SK-N-SH (cell line): ENCODE results near the gene CHSY1. TPM values are rescaled to one million over a fixed set of nuclear protein-coding genes. Genes with fewer than 3 reads are reported as not detected.

Source experiments
- CTCF ChIA-PET: fragments of 300-600, 350-600 bp; formaldehyde crosslinking; extraction: SDS; loops from one replicate; lab custom pipeline; 2021; lab: Yijun Ruan, JAX
- POLR2A ChIA-PET: fragments of 350-600 bp; sonication (Branson Sonifier 250); formaldehyde crosslinking; extraction: SDS; loops from one replicate; lab custom pipeline; 2020; ENCODE audit warnings: antibody characterized with exemption, inconsistent platforms; lab: Yijun Ruan, JAX
- DNase-seq: peaks from one replicate; pipeline ENCODE4 v3.0.0; 2012
- H2AFZ ChIP-seq: fragments of 200-600 bp; sonication (generic); 2 replicates; pipeline ENCODE4 v1.8.1; 2016; ENCODE audit warnings: antibody characterized with exemption, mild to moderate bottlenecking, low read depth
- H3F3A ChIP-seq: fragments of 200-600 bp; sonication (generic); replicated peaks from 2 replicates; pipeline ENCODE3; 2016; ENCODE audit warnings: antibody characterized with exemption, mild to moderate bottlenecking; ENCODE audit not compliant: insufficient read depth
- H3K27ac ChIP-seq, 2 experiments: fragments of 200-500 bp in 1 of 2; fragments of 200-600 bp in 1 of 2; sonication (Bioruptor generic) in 1 of 2; sonication (generic), shearing (Covaris generic) in 1 of 2; 2 replicates each; pipeline versions ENCODE4 v1.5.1 to v1.6.1; 2014 to 2016; ENCODE audit warnings: low read depth in 2 of 2, inconsistent platforms in 1 of 2, low read length in 1 of 2, mild to moderate bottlenecking in 1 of 2, mixed read lengths in 1 of 2
- H3K27me3 ChIP-seq: fragments of 200-600 bp; sonication (generic), shearing (Covaris generic); 2 replicates; pipeline ENCODE4 v1.6.1; 2016; ENCODE audit warnings: mixed run types; ENCODE audit not compliant: insufficient read depth
- H3K36me3 ChIP-seq, 2 experiments: fragments of 200-500 bp in 1 of 2; fragments of 200-600 bp in 1 of 2; sonication (Bioruptor generic) in 1 of 2; sonication (generic) in 1 of 2; replicated peaks in 1 of 2; 2 replicates each; pipeline versions ENCODE3 to v1.5.1; 2014 to 2016; ENCODE audit warnings: low read length in 1 of 2, mild to moderate bottlenecking in 1 of 2; ENCODE audit not compliant: insufficient read depth in 2 of 2, control insufficient read depth in 1 of 2
- H3K4me1 ChIP-seq, 2 experiments: fragments of 200-500 bp in 1 of 2; fragments of 200-600 bp in 1 of 2; sonication (Bioruptor generic) in 1 of 2; sonication (generic), shearing (Covaris generic) in 1 of 2; 2 replicates each; pipeline versions ENCODE4 v1.5.1 to v1.6.1; 2014 to 2016; ENCODE audit warnings: low read depth in 1 of 2, low read length in 1 of 2, mixed run types in 1 of 2; ENCODE audit not compliant: insufficient read depth in 2 of 2, control insufficient read depth in 1 of 2
- H3K4me2 ChIP-seq: fragments of 200-600 bp; sonication (generic), shearing (Covaris generic); 2 replicates; pipeline ENCODE4 v1.6.1; 2017; ENCODE audit warnings: mixed run types
- H3K4me3 ChIP-seq, 2 experiments: fragments of 200-500 bp in 1 of 2; fragments of 200-600 bp in 1 of 2; sonication (Bioruptor generic) in 1 of 2; sonication (generic), shearing (Covaris generic) in 1 of 2; 2 replicates each; pipeline versions ENCODE4 v1.5.1 to v1.8.1; 2014 to 2016; ENCODE audit warnings: low read depth in 2 of 2, inconsistent platforms in 1 of 2, low read length in 1 of 2, mild to moderate bottlenecking in 1 of 2, mixed read lengths in 1 of 2, moderate library complexity in 1 of 2
- H3K79me2 ChIP-seq: fragments of 200-600 bp; sonication (generic); 2 replicates; pipeline ENCODE4 v1.8.1; 2017; ENCODE audit warnings: mild to moderate bottlenecking; ENCODE audit not compliant: insufficient read depth
- H3K9ac ChIP-seq: fragments of 200-600 bp; sonication (generic); 2 replicates; pipeline ENCODE4 v1.6.1; 2017; ENCODE audit warnings: mixed run types
- H3K9me2 ChIP-seq: fragments of 200-600 bp; sonication (generic); 2 replicates; pipeline ENCODE4 v1.6.1; 2017; ENCODE audit warnings: mixed run types
- H3K9me3 ChIP-seq: fragments of 200-600 bp; sonication (generic); 2 replicates; pipeline ENCODE4 v1.6.1; 2017; ENCODE audit warnings: mixed run types, mild to moderate bottlenecking, moderate library complexity
- H4K20me1 ChIP-seq: fragments of 200-600 bp; sonication (generic); 2 replicates; pipeline ENCODE4 v1.6.1; 2017; ENCODE audit warnings: mild to moderate bottlenecking, mixed run types; ENCODE audit not compliant: insufficient read depth
- ELF1 ChIP-seq: IDR thresholded peaks from 2 replicates; pipeline ENCODE4 v1.4.0; 2012
- EZH2phosphoT487 ChIP-seq: fragments of 200-600 bp; sonication (generic); IDR thresholded peaks from 2 replicates; pipeline ENCODE4 v1.6.1; 2017; ENCODE audit warnings: low read depth, mixed run types, mild to moderate bottlenecking, antibody characterized with exemption, moderate library complexity, borderline replicate concordance
- FOSL2 ChIP-seq: IDR thresholded peaks from 2 replicates; pipeline ENCODE4 v1.4.0; 2012; ENCODE audit warnings: low read depth, mild to moderate bottlenecking, moderate library complexity, borderline replicate concordance
- FOXJ3 ChIP-seq: sonication (generic); formaldehyde crosslinking; IDR thresholded peaks from 2 replicates; pipeline ENCODE4 v1.5.1; 2020; ENCODE audit warnings: mild to moderate bottlenecking, missing genetic modification reagents
- GATA2 ChIP-seq: sonication (generic); formaldehyde crosslinking; IDR thresholded peaks from 2 replicates; pipeline ENCODE4 v1.5.0; 2020; ENCODE audit warnings: mild to moderate bottlenecking, missing genetic modification reagents
- JUND ChIP-seq: IDR thresholded peaks from 2 replicates; pipeline ENCODE4 v1.4.0; 2012
- MEF2A ChIP-seq: IDR thresholded peaks from 2 replicates; pipeline ENCODE4 v1.4.0; 2012; ENCODE audit warnings: low read depth, borderline replicate concordance
- MXI1 ChIP-seq: IDR thresholded peaks from 2 replicates; pipeline ENCODE4 v1.6.1; 2012; ENCODE audit warnings: mild to moderate bottlenecking, low read depth, low read length, improper control_type of control experiment
- NRF1 ChIP-seq: IDR thresholded peaks from 2 replicates; pipeline ENCODE4 v1.6.1; 2012; ENCODE audit warnings: low read depth, mild to moderate bottlenecking, low read length
- POLR2AphosphoS5 ChIP-seq: IDR thresholded peaks from 2 replicates; pipeline ENCODE4 v1.6.1; 2012; ENCODE audit warnings: low read depth, low read length
- RAD21 ChIP-seq: IDR thresholded peaks from 2 replicates; pipeline ENCODE4 v1.6.1; 2012; ENCODE audit warnings: mild to moderate bottlenecking, low read length
- RFX5 ChIP-seq: IDR thresholded peaks from 2 replicates; pipeline ENCODE4 v1.6.1; 2012; ENCODE audit warnings: mild to moderate bottlenecking, improper control_type of control experiment, low read length
- TAF1 ChIP-seq: IDR thresholded peaks from 2 replicates; pipeline ENCODE4 v1.6.1; 2012; ENCODE audit warnings: low read depth, mild to moderate bottlenecking, low read length, moderate library complexity, borderline replicate concordance
- YY1 ChIP-seq: IDR thresholded peaks from 2 replicates; pipeline ENCODE4 v1.4.0; 2012; ENCODE audit warnings: low read depth, mild to moderate bottlenecking
- WGBS: methylation state at CpG from one replicate; pipeline ENCODE4 v1.1.6; 2017; ENCODE audit warnings: low lambda C conversion rate; 5-methylcytosine and 5-hydroxymethylcytosine counted together
- polyA plus RNA-seq, 3 experiments: library from polyadenylated mRNA; depleted of rRNA; stranded (reverse); fragments of >200 nt; gene quantifications; 2 replicates each; pipeline ENCODE4 v1.2.3, GENCODE V29; 2012
- TF ChIP-seq, protein P1 (sequence below): IDR thresholded peaks from 2 replicates; pipeline ENCODE4 v1.4.0; 2012; ENCODE audit warnings: low read depth, borderline replicate concordance
- TF ChIP-seq, protein P2 (sequence below): IDR thresholded peaks from 2 replicates; pipeline ENCODE4; 2012
- TF ChIP-seq, protein P3 (sequence below): fragments of 200-600 bp; sonication (generic); IDR thresholded peaks from 2 replicates; pipeline ENCODE4 v1.6.1; 2017; ENCODE audit warnings: antibody characterized with exemption, mild to moderate bottlenecking, moderate library complexity
- TF ChIP-seq, protein P4 (sequence below): IDR thresholded peaks from 2 replicates; pipeline ENCODE4 v1.4.0; 2012; ENCODE audit warnings: low read depth, borderline replicate concordance

Gene CHSY1
- polyA plus RNA-seq, 1 of the 3 experiments (the other 2 are of a cell fraction) = 15.7 TPM

DNA sequence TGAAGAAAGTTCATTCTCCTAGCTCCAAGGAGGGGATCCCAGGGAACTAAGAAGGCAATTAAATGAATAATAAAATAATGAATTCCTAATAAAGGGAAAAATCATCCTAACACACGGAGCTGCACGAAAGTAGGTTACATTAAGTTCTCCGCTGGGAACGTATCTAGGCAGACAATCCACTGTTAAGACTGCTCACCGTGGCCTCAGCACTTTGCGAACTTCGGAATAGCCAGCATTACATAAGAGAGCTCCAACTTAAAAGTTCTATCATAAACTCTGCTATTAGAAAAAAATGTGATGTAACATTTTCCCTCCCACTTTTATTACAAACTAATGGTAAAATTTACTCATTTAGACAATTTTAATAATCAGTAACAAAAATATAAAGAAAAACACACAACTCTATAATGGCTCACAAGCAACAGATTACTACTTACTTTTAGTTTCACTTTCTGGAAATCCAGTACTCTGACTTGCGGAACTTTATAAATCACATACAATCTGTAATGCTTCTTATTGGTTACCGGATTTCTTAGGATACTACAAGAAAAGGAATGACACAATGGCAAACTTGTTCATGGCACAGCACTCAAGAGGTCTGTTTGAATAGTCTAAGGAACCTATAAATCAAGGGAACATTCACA is 34.7 kb upstream of the CHSY1 start:
- Histone ChIP-seq H2AFZ (no peak overlapping the region), H3K4me2 (no peak overlapping the region), H3K9me3 (no peaks in the 10 kb centered on the region), H3K9me2 (no peaks in the 10 kb centered on the region), H3K27me3 (no peaks in the 10 kb centered on the region), H3F3A (no peaks in the 10 kb centered on the region), H3K79me2 (peaks cover 52% of the 10 kb centered on the region), H3K27ac (no peak overlapping the region), H4K20me1 (peaks cover 16% of the 10 kb centered on the region), H3K9ac (no peak overlapping the region), H3K4me1 (no peaks in the 10 kb centered on the region), H3K36me3 (peaks cover 79 to 84% of the 10 kb centered on the region in 2 experiments), H3K4me3 (no peak overlapping the region)
- 97% methylated on average over 9 of the region's 9 CpGs for WGBS
- DNase-seq = no peak
- TF ChIP-seq MXI1 (no peak), ELF1 (no peak), MEF2A (no peak), POLR2AphosphoS5 (no peak), NRF1 (no peak), GATA2 (CRISPR knock-in tag) (no peak), YY1 (no peak), TAF1 (no peak), RAD21 (no peak), RFX5 (no peak), EZH2phosphoT487 (no peak), FOXJ3 (no peak), JUND (no peak), FOSL2 (no peak)
- TF ChIP-seq, protein P1, sequence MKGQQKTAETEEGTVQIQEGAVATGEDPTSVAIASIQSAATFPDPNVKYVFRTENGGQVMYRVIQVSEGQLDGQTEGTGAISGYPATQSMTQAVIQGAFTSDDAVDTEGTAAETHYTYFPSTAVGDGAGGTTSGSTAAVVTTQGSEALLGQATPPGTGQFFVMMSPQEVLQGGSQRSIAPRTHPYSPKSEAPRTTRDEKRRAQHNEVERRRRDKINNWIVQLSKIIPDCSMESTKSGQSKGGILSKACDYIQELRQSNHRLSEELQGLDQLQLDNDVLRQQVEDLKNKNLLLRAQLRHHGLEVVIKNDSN = no peak
- TF ChIP-seq, protein P2, sequence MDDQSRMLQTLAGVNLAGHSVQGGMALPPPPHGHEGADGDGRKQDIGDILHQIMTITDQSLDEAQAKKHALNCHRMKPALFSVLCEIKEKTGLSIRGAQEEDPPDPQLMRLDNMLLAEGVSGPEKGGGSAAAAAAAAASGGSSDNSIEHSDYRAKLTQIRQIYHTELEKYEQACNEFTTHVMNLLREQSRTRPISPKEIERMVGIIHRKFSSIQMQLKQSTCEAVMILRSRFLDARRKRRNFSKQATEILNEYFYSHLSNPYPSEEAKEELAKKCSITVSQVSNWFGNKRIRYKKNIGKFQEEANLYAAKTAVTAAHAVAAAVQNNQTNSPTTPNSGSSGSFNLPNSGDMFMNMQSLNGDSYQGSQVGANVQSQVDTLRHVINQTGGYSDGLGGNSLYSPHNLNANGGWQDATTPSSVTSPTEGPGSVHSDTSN = no peak
- TF ChIP-seq, protein P3, sequence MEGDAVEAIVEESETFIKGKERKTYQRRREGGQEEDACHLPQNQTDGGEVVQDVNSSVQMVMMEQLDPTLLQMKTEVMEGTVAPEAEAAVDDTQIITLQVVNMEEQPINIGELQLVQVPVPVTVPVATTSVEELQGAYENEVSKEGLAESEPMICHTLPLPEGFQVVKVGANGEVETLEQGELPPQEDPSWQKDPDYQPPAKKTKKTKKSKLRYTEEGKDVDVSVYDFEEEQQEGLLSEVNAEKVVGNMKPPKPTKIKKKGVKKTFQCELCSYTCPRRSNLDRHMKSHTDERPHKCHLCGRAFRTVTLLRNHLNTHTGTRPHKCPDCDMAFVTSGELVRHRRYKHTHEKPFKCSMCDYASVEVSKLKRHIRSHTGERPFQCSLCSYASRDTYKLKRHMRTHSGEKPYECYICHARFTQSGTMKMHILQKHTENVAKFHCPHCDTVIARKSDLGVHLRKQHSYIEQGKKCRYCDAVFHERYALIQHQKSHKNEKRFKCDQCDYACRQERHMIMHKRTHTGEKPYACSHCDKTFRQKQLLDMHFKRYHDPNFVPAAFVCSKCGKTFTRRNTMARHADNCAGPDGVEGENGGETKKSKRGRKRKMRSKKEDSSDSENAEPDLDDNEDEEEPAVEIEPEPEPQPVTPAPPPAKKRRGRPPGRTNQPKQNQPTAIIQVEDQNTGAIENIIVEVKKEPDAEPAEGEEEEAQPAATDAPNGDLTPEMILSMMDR = no peak
- TF ChIP-seq, protein P4, sequence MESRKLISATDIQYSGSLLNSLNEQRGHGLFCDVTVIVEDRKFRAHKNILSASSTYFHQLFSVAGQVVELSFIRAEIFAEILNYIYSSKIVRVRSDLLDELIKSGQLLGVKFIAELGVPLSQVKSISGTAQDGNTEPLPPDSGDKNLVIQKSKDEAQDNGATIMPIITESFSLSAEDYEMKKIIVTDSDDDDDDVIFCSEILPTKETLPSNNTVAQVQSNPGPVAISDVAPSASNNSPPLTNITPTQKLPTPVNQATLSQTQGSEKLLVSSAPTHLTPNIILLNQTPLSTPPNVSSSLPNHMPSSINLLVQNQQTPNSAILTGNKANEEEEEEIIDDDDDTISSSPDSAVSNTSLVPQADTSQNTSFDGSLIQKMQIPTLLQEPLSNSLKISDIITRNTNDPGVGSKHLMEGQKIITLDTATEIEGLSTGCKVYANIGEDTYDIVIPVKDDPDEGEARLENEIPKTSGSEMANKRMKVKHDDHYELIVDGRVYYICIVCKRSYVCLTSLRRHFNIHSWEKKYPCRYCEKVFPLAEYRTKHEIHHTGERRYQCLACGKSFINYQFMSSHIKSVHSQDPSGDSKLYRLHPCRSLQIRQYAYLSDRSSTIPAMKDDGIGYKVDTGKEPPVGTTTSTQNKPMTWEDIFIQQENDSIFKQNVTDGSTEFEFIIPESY = no peak
- CTCF ChIA-PET = interaction anchor here (0.8 to 1.1 kb wide), 3 partner anchors 10 to 362 kb away, joined by 3 read pairs; no protein-coding TSS in a partner anchor
- POLR2A ChIA-PET = no interaction called here
